Measurements from ENCODE around the gene STT3A. TPM values are rescaled to one million over a fixed set of nuclear protein-coding genes. Genes with fewer than 3 reads are reported as not detected.

Gene STT3A
- total and polyA plus RNA-seq, 10 of the 15 experiments (the other 5 are each of a cell fraction or from before 2014, with no cell fraction given) = 74.4 to 202 (median 118) TPM

DNA sequence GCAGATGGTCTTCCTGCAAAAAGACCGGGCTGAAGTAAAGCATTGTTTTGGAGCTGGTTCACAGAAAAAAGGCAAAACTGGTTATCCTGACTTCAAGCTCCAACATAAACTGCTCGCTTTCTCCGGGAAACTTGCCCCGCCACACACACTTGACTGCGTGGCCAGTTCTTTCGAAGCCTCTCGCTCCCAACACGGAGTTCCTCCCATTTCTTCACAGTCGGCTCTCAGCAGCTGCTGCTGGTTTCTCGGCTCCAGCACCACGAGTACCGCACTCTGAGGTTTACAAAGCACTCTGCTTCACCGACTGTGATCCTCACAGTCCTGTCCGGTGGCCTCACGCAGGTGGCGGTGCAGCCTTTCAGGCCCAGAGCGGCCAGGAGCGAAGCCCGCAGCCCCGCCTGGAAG lies 32.6 kb downstream of the STT3A start (continued):
- TF ChIP-seq POU2F2 (IDR thresholded peaks at IDR 0.05; ENCODE audit: borderline replicate concordance, low read depth, low read length) (peak; percentile 33; the same call in 1 of the 3 replicates), LARP7 (IDR thresholded peaks at IDR 0.05) (peak; percentile 63)

DNA sequence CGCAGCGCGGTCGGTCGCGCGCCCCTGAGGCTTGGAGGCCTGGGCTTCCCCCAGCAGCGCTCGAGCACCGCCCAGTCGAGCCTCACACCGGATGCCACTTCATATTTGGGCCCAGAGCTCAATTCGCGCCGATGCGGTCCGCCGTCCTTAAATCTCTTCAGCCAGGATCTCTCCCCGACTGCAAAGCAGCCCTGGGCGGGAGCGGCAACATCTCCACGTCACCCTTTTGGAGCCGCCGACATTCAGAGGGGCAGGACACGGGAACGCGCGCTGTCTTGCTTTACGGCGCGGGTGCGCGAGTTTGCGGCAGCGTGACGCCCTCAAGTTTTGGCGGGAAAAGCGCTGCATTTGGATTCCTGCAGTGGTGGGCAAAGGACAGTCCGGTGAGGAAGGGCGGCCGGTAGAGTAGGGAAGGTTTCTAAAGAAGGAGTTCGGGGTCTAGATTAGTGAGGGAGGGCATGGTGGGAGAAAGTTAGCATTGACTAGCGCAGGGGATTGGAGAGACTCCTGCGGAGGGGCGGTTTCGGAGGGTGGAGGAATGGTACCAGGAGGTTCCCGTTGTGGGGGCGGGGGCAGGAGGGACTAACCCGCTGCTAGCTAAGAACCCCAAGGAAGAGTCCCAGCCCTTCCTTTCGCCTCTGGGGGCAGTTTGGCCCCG lies 33.1 kb downstream of the STT3A start:
- Histone ChIP-seq H3K36me3 (ENCODE audit: control insufficient read depth in 2 of 2, insufficient read depth in 2 of 2, low read length in 1 of 2) (peaks cover 3 to 11% of the 10 kb centered on the region in 2 experiments; a peak in 3 of 4 replicates), H3K9me3 (replicated peaks; ENCODE audit: control insufficient read depth, insufficient read depth, low read length) (no peaks in the 10 kb centered on the region), H2AFZ (ENCODE audit: control insufficient read depth, low read depth, low read length) (peak overlapping the region; percentile 95), H3K4me3 (peak overlapping the region; percentile 81), H3K4me1 (ENCODE audit: control insufficient read depth, insufficient read depth, low read length) (peaks cover 7% of the 10 kb centered on the region; the same call in 1 of the 2 replicates), H4K20me1 (ENCODE audit: control insufficient read depth, insufficient read depth) (no peaks in the 10 kb centered on the region), H3K79me2 (ENCODE audit: control insufficient read depth, insufficient read depth, low read length) (peaks cover 30% of the 10 kb centered on the region), H3K4me2 (ENCODE audit: control insufficient read depth, insufficient read depth) (peak overlapping the region; percentile 97), H3K27ac (ENCODE audit: control insufficient read depth, insufficient read depth) (peak overlapping the region; percentile 97), H3K9ac (ENCODE audit: control insufficient read depth, insufficient read depth, low read length) (peak overlapping the region; percentile 97), H3K27me3 (replicated peaks in 1 of 2; ENCODE audit: control insufficient read depth in 2 of 2, insufficient read depth in 2 of 2, low read length in 1 of 2) (no peaks in the 10 kb centered on the region)
- in situ Hi-C loops (cut with MboI) = no loop called here
- ChIA-PET SMC1A (ENCODE audit: uncharacterized antibody, unreplicated experiment) (interaction anchor here (0.6 to 2.4 kb wide), 10 partner anchors 32 to 568 kb away, joined by 3 to 10 read pairs (median 4); partner anchors contain the start of genes HYLS1 and STT3A), RAD21 (ENCODE audit: unreplicated experiment) (interaction anchor here (0.8 to 1.9 kb wide), 7 partner anchors 8 to 264 kb away, joined by 3 to 5 read pairs (median 3); partner anchors contain the start of genes HYLS1 and STT3A), POLR2A (interaction anchor here (0.7 to 2.4 kb wide), 9 partner anchors 8 to 262 kb away, joined by 3 to 18 read pairs (median 4); partner anchors contain the start of genes EI24, HYLS1 and STT3A), CTCF (interaction anchor here (1.1 to 1.4 kb wide), 3 partner anchors 32 to 262 kb away, joined by 3 to 4 read pairs (median 3); partner anchors contain the start of gene HYLS1)
- 1% methylated on average over 51 of the region's 51 CpGs for WGBS (ENCODE audit: insufficient coverage, insufficient replicate concordance, low lambda C conversion rate, missing lambda C conversion rate)
- BruUV-seq (replicated peaks) = no TSS peak
- peak; percentile 77 for DNase-seq (ENCODE audit: low read depth, low spot score)
- ATAC-seq = peak; percentile 92
- no peak for FAIRE-seq
- intact Hi-C loops (cut with micrococcal nuclease; ENCODE audit: unreplicated experiment) = loop anchor here (1.0 to 2.0 kb wide), 3 partner anchors 33 to 249 kb away; partner anchors contain the start of genes EI24 and STT3A
- TF ChIP-seq RFX5 (IDR thresholded peaks at IDR 0.05; ENCODE audit: low read depth, low read length) (no peak), NR2C1 (IDR thresholded peaks at IDR 0.05) (no peak), SMARCA5 (IDR thresholded peaks at IDR 0.05) (no peak; the same call in 1 of the 2 replicates), HCFC1 (IDR thresholded peaks at IDR 0.05; ENCODE audit: low read length) (peak; percentile 50), NBN (IDR thresholded peaks at IDR 0.05) (peak; percentile 90), HDAC6 (IDR thresholded peaks at IDR 0.05; ENCODE audit: unreplicated experiment) (peak; percentile 80), HDGF (IDR thresholded peaks at IDR 0.05) (peak; percentile 66; the same call in 1 of the 2 replicates), SMC3 (IDR thresholded peaks at IDR 0.05; ENCODE audit: borderline replicate concordance, low read length) (0 out of 2 replicates have a peak, but pooled peaks have one; percentile 0)
- TF ChIP-seq, protein P1, sequence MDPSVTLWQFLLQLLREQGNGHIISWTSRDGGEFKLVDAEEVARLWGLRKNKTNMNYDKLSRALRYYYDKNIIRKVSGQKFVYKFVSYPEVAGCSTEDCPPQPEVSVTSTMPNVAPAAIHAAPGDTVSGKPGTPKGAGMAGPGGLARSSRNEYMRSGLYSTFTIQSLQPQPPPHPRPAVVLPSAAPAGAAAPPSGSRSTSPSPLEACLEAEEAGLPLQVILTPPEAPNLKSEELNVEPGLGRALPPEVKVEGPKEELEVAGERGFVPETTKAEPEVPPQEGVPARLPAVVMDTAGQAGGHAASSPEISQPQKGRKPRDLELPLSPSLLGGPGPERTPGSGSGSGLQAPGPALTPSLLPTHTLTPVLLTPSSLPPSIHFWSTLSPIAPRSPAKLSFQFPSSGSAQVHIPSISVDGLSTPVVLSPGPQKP (IDR thresholded peaks at IDR 0.05; ENCODE audit: low read depth, low read length) = peak; percentile 72; the same call in 1 of the 2 replicates
- TF ChIP-seq, protein P2, sequence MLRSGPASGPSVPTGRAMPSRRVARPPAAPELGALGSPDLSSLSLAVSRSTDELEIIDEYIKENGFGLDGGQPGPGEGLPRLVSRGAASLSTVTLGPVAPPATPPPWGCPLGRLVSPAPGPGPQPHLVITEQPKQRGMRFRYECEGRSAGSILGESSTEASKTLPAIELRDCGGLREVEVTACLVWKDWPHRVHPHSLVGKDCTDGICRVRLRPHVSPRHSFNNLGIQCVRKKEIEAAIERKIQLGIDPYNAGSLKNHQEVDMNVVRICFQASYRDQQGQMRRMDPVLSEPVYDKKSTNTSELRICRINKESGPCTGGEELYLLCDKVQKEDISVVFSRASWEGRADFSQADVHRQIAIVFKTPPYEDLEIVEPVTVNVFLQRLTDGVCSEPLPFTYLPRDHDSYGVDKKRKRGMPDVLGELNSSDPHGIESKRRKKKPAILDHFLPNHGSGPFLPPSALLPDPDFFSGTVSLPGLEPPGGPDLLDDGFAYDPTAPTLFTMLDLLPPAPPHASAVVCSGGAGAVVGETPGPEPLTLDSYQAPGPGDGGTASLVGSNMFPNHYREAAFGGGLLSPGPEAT (IDR thresholded peaks at IDR 0.05; ENCODE audit: low read depth) = peak; percentile 82
- TF ChIP-seq, protein P3, sequence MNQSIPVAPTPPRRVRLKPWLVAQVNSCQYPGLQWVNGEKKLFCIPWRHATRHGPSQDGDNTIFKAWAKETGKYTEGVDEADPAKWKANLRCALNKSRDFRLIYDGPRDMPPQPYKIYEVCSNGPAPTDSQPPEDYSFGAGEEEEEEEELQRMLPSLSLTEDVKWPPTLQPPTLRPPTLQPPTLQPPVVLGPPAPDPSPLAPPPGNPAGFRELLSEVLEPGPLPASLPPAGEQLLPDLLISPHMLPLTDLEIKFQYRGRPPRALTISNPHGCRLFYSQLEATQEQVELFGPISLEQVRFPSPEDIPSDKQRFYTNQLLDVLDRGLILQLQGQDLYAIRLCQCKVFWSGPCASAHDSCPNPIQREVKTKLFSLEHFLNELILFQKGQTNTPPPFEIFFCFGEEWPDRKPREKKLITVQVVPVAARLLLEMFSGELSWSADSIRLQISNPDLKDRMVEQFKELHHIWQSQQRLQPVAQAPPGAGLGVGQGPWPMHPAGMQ (IDR thresholded peaks at IDR 0.05; ENCODE audit: borderline replicate concordance) = no peak

Measured in GM12878 (cell line).